Activated T-cell treated with anti-CD3 and anti-CD28 coated beads, Interleukin-2, amount 50 U/mL, for 72 hours (primary cell): ENCODE results near the gene SELL. TPM values are rescaled to one million over a fixed set of nuclear protein-coding genes. Genes with fewer than 3 reads are reported as not detected.
A peak's percentile ranks its signal among the peaks of the same experiment; 100 is the strongest.
"Not testable (repeated sequence)": the region's sequence is repeated elsewhere in the genome, so short reads cannot be mapped to it uniquely, and the experiment has no call there.

ENCODE experiments used
- ATAC-seq, 2 donors: fragments of 150-1000 bp; cut with Tn5 transposase; replicated peaks in 1 of 2; 2 replicates each; pipeline ENCODE4 v1.10.0; 2021; ENCODE audit warnings: moderate library complexity in 2 of 2, mild to moderate bottlenecking in 1 of 2
- DNase-seq, 2 donors: peaks; one replicate each; pipeline ENCODE4 v3.0.0; 2021 to 2022; ENCODE audit warnings: mixed read lengths in 1 of 2
- H3K27ac Mint-ChIP-seq: one replicate; pipeline ENCODE4 v1.8.0; 2022; ENCODE audit warnings: mild to moderate bottlenecking, moderate library complexity, mixed read lengths
- H3K27me3 Mint-ChIP-seq: one replicate; pipeline ENCODE4 v1.8.0; 2022; ENCODE audit warnings: low read depth, mixed read lengths
- H3K36me3 Mint-ChIP-seq, 2 donors: one replicate each; pipeline ENCODE4 v1.8.0; 2022; ENCODE audit warnings: mixed read lengths in 2 of 2, mild to moderate bottlenecking in 1 of 2; ENCODE audit not compliant: insufficient read depth in 2 of 2
- H3K4me1 Mint-ChIP-seq: one replicate; pipeline ENCODE4 v1.8.0; 2022; ENCODE audit warnings: low read depth, mixed read lengths
- H3K4me3 Mint-ChIP-seq, 2 donors: one replicate each; pipeline ENCODE4 v1.8.0; 2022; ENCODE audit warnings: mild to moderate bottlenecking in 2 of 2, mixed read lengths in 2 of 2, moderate library complexity in 2 of 2
- H3K9me3 Mint-ChIP-seq, 2 donors: one replicate each; pipeline ENCODE4 v1.8.0; 2022; ENCODE audit warnings: mixed read lengths in 2 of 2
- total RNA-seq, 2 donors: library from RNA; stranded (reverse); gene quantifications; one replicate each; pipeline ENCODE4 v1.2.3, GENCODE V29; 2022

SELL gene
- total RNA-seq, 2 donors from 2014 or later: 211 to 331 TPM

DNA sequence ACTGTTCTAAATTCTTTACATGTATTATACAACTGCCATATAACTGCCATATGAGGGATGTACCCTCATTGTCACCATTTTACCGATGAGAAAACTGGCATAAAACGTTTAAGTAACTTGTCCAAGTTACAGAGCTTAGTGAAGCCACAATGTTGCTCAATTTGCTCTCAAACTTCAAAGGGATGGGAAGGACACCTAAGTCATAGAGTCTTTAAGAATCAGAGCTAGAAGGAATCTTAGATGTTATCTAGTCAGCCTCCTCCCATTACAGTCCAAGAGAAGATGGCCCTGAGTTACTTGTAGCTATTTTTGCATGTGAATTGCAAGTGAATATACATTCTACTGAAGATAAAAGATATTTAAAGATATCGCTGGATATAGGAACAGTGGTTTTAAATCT lies 31.7 kb downstream of the SELL start:
- Mint-ChIP-seq H3K27me3 (no peaks in the 10 kb centered on the region), H3K4me3 (peak overlapping the region; percentile 8 to 53), H3K9me3 (no peaks in the 10 kb centered on the region), H3K27ac (peak overlapping the region; percentile 89), H3K4me1 (peaks cover 69% of the 10 kb centered on the region), H3K36me3 (no peaks in the 10 kb centered on the region)
- no peak for DNase-seq
- ATAC-seq: peak in 1 of 2 donors; percentile 18

DNA sequence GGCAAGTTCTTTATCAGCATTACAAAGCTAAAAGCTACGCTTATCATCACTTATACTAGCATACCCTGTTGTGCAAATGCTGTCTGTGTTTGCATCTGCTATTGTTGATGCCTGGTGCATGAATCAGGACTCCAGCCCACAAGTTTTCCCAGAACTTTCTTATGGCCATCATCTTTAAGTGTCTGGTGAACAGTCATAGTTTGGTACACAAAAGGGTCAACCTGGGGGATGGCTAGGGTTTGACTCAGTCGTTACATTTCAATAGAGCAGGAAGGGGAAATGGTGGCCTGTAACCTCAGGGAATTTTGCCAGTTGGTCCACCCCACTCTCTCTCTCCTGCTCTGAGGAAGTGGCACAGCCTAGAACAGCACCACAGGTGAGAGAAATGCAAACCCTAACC lies 35.4 kb downstream of the SELL start:
- DNase-seq (no peak), ATAC-seq (no peak)
- Mint-ChIP-seq H3K4me3 (peak overlapping the region in 1 of 2 donors; percentile 11), H3K4me1 (peaks cover 55% of the 10 kb centered on the region), H3K27ac (peak overlapping the region; percentile 77), H3K36me3 (peaks cover 3 to 7% of the 10 kb centered on the region in 2 donors), H3K9me3 (peaks cover 3 to 4% of the 10 kb centered on the region in 2 donors), H3K27me3 (no peaks in the 10 kb centered on the region)

DNA sequence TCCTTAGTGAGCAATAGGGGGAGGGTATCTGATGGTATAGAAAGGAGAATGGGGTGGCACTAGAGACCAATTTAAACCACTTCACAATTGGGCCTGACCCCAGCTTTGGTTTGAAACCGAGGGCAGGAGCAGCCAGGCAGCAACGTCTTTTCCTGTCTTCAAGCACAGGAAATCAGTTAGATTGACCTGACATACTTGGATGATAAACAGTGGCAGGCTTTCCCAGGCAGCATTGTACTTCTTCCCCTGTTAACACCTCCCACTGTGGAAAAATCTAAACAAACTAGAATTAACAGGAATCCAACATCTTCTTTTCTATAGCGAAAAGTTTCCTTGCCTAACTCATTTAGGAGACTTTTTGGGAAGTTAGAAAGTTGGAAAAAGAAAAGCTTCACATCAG lies 40.6 kb downstream of the SELL start:
- peaks cover 3 to 4% of the 10 kb centered on the region in 2 donors for H3K9me3 Mint-ChIP-seq
- no peaks in the 10 kb centered on the region for H3K27me3 Mint-ChIP-seq
- H3K4me3 Mint-ChIP-seq: no peak overlapping the region
- H3K27ac Mint-ChIP-seq: peak overlapping the region; percentile 72
- H3K36me3 Mint-ChIP-seq: peaks cover 7 to 16% of the 10 kb centered on the region in 2 donors
- H3K4me1 Mint-ChIP-seq: peaks cover 44% of the 10 kb centered on the region
- DNase-seq (no peak), ATAC-seq (no peak)

GRCh38 chr1:169670244-169670643 lies 41.2 kb downstream of the SELL start:
- H3K36me3 Mint-ChIP-seq: peaks cover 7 to 16% of the 10 kb centered on the region in 2 donors
- H3K9me3 Mint-ChIP-seq, H3K27me3 Mint-ChIP-seq, DNase-seq, H3K4me3 Mint-ChIP-seq, ATAC-seq: not testable (repeated sequence)
- peak overlapping the region; percentile 72 for H3K27ac Mint-ChIP-seq
- peaks cover 38% of the 10 kb centered on the region for H3K4me1 Mint-ChIP-seq

GRCh38 chr1:169667699-169668596 lies 43.5 kb downstream of the SELL start:
- H3K9me3 Mint-ChIP-seq, DNase-seq, H3K27me3 Mint-ChIP-seq: not testable (repeated sequence)
- H3K4me1 Mint-ChIP-seq: peaks cover 39% of the 10 kb centered on the region
- peak overlapping the region; percentile 94 for H3K27ac Mint-ChIP-seq
- peaks cover 6 to 13% of the 10 kb centered on the region in 2 donors for H3K36me3 Mint-ChIP-seq
- peak overlapping the region; percentile 66 to 81 for H3K4me3 Mint-ChIP-seq
- ATAC-seq: peak; percentile 24 to 48

DNA sequence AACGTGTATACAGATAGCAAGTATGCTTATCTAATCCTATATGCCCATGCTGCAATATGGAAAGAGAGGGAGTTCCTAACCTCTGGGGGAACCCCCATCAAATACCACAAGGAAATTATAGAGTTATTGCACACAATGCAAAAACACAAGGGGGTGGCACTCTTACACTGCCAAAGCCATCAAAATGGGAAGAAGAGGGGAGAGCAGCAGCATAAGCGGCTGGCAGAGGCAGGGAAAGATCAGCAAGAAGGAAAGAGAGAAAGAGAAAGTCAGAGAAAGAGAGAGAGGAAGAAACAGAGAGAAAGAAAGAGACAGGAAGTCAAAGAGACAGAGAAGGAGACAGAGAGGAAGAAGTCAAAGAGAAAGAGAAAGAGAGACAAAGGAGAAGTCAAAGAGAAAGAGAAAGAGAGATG lies 44.2 kb downstream of the SELL start:
- H3K4me3 Mint-ChIP-seq: peak overlapping the region; percentile 66 to 81
- H3K27me3 Mint-ChIP-seq, H3K9me3 Mint-ChIP-seq, DNase-seq, H3K36me3 Mint-ChIP-seq: not testable (repeated sequence)
- peak overlapping the region; percentile 94 for H3K27ac Mint-ChIP-seq
- peaks cover 43% of the 10 kb centered on the region for H3K4me1 Mint-ChIP-seq
- ATAC-seq: peak; percentile 82 to 89

DNA sequence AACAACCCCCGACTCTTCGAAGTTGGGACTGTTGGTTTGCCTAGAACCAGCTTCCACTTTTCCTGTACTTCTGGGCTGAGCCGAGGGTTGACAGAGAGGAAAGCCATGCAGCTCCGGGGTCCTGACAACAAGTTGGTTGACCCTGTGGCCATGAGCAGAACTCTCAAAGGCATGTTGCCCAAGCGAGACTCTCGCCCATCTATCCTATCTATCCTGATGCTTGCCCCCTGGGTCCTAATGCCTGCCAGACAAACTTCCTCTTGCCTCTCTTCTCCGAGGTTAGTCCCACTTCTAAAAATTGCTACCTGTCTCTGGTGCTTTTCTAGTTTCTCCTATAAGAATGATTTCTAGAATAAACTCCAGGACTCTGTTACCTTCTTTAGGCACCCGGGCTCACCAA lies 48.7 kb downstream of the SELL start:
- H3K9me3 Mint-ChIP-seq, H3K27ac Mint-ChIP-seq, H3K27me3 Mint-ChIP-seq, DNase-seq, ATAC-seq: not testable (repeated sequence)
- Mint-ChIP-seq H3K4me3 (peak overlapping the region; percentile 61 to 67), H3K4me1 (peaks cover 38% of the 10 kb centered on the region), H3K36me3 (peaks cover 6 to 12% of the 10 kb centered on the region in 2 donors)

GRCh38 chr1:169661066-169661465 lies 50.4 kb downstream of the SELL start:
- ATAC-seq, H3K4me3 Mint-ChIP-seq, DNase-seq, H3K27me3 Mint-ChIP-seq, H3K27ac Mint-ChIP-seq, H3K9me3 Mint-ChIP-seq: not testable (repeated sequence)
- Mint-ChIP-seq H3K4me1 (peaks cover 35% of the 10 kb centered on the region), H3K36me3 (peaks cover 6 to 17% of the 10 kb centered on the region in 2 donors)

GRCh38 chr1:169658777-169659176 lies 52.6 kb downstream of the SELL start:
- DNase-seq, ATAC-seq, H3K9me3 Mint-ChIP-seq, H3K27me3 Mint-ChIP-seq: not testable (repeated sequence)
- Mint-ChIP-seq H3K4me3 (peak overlapping the region in 1 of 2 donors; percentile 28), H3K4me1 (peaks cover 53% of the 10 kb centered on the region), H3K36me3 (peaks cover 6 to 17% of the 10 kb centered on the region in 2 donors), H3K27ac (peak overlapping the region; percentile 93)

GRCh38 chr1:169653873-169654272 lies 57.5 kb downstream of the SELL start:
- ATAC-seq: no peak
- peaks cover 5 to 11% of the 10 kb centered on the region in 2 donors for H3K36me3 Mint-ChIP-seq
- H3K27me3 Mint-ChIP-seq: no peaks in the 10 kb centered on the region
- H3K9me3 Mint-ChIP-seq: peaks cover 2 to 15% of the 10 kb centered on the region in 2 donors
- DNase-seq: no peak
- no peak overlapping the region for H3K4me3 Mint-ChIP-seq
- no peak overlapping the region for H3K27ac Mint-ChIP-seq
- H3K4me1 Mint-ChIP-seq: peaks cover 54% of the 10 kb centered on the region

DNA sequence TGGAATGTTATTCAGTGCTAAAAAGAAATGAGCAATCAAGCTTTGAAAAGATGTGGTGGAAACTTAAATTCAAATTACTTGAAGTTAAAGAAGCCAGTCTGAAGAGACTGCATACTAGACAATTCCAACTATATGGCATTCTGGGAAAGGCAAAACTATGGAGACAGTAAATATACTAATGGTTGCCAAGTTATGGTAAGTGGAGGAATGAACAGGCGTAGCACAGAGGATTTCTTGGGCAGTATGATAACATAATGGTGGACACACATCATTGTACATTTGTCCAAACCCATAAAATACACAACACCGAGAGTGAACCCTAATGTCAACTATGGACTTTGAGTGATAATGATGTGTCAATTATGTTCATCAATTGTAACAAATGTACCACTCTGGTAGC lies 60.4 kb downstream of the SELL start:
- ATAC-seq (no peak), DNase-seq (no peak)
- Mint-ChIP-seq H3K4me1 (peaks cover 49% of the 10 kb centered on the region), H3K9me3 (peaks cover 6 to 12% of the 10 kb centered on the region in 2 donors), H3K27me3 (no peaks in the 10 kb centered on the region), H3K36me3 (peaks cover 5 to 8% of the 10 kb centered on the region in 2 donors), H3K27ac (no peak overlapping the region), H3K4me3 (no peak overlapping the region)

- Mint-ChIP-seq H3K9me3 (peaks cover 6 to 12% of the 10 kb centered on the region in 2 donors), H3K4me3 (no peak overlapping the region), H3K27ac (no peak overlapping the region), H3K27me3 (no peaks in the 10 kb centered on the region), H3K4me1 (peaks cover 46% of the 10 kb centered on the region), H3K36me3 (peaks cover 5 to 8% of the 10 kb centered on the region in 2 donors)
- no peak for ATAC-seq
- no peak for DNase-seq
These were observed 60.9 kb downstream of the SELL start for GRCh38 chr1:169650551-169650950.

- ATAC-seq (no peak), DNase-seq (no peak)
- Mint-ChIP-seq H3K36me3 (peaks cover 5 to 8% of the 10 kb centered on the region in 2 donors), H3K4me3 (peak overlapping the region; percentile 9 to 61), H3K27ac (peak overlapping the region; percentile 74), H3K9me3 (peaks cover 6 to 10% of the 10 kb centered on the region in 2 donors), H3K27me3 (no peaks in the 10 kb centered on the region), H3K4me1 (peaks cover 31% of the 10 kb centered on the region)
These were observed 62.7 kb downstream of the SELL start for GRCh38 chr1:169648709-169649108.
